HEK293 (cell line): ENCODE data around the gene TRAT1.

Experiments
- CTCF ChIA-PET: fragments of 350-600 bp; formaldehyde crosslinking; extraction: SDS; loops from one replicate; lab custom pipeline; 2021; ENCODE audit warnings: antibody characterized with exemption; lab: Yijun Ruan, JAX
- POLR2A ChIA-PET: fragments of 300-600 bp; formaldehyde crosslinking; extraction: SDS; loops from one replicate; lab custom pipeline; 2020; ENCODE audit warnings: antibody characterized with exemption, inconsistent platforms; lab: Yijun Ruan, JAX
- H3K27ac ChIP-seq: fragments of 200-500 bp; sonication (Bioruptor generic); 2 replicates; pipeline ENCODE4 v1.5.1; 2014; ENCODE audit warnings: low read depth, low read length, control low read depth, inconsistent platforms; ENCODE audit errors: extremely low read depth
- H3K36me3 ChIP-seq, 2 experiments: fragments of 200-500 bp in 1 of 2; sonication (Bioruptor generic) in 1 of 2; 1 replicate in 1 of 2; 2 replicates in 1 of 2; pipeline ENCODE4 v1.5.1; 2014 to 2017; ENCODE audit warnings: inconsistent platforms in 2 of 2, low read length in 2 of 2; ENCODE audit not compliant: control insufficient read depth in 2 of 2, insufficient read depth in 1 of 2
- H3K4me1 ChIP-seq: fragments of 200-500 bp; sonication (Bioruptor generic); 2 replicates; pipeline ENCODE4 v1.5.1; 2014; ENCODE audit warnings: mild to moderate bottlenecking, low read length, inconsistent platforms; ENCODE audit not compliant: control insufficient read depth, insufficient read depth
- H3K4me3 ChIP-seq: 2 replicates; pipeline ENCODE4 v1.5.1; 2011; ENCODE audit warnings: low read depth, mild to moderate bottlenecking, control low read depth, low read length, moderate library complexity
- H3K9me3 ChIP-seq: fragments of 200-500 bp; sonication (Bioruptor generic); 2 replicates; pipeline ENCODE4 v1.5.1; 2014; ENCODE audit warnings: low read depth, low read length, inconsistent platforms; ENCODE audit not compliant: control insufficient read depth, insufficient read depth
- KLF7 ChIP-seq: fragments of 450-650 bp; formaldehyde crosslinking; IDR thresholded peaks from 2 replicates; pipeline ENCODE4 v1.5.1; 2016; ENCODE audit warnings: missing biosample characterization, missing genetic modification characterization, borderline replicate concordance
- MYNN ChIP-seq: fragments of 450-650 bp; formaldehyde crosslinking; IDR thresholded peaks from 2 replicates; pipeline ENCODE4 v1.5.1; 2016; ENCODE audit warnings: missing biosample characterization, missing genetic modification characterization, borderline replicate concordance
- RBAK ChIP-seq: fragments of 450-650 bp; formaldehyde crosslinking; IDR thresholded peaks from 2 replicates; pipeline ENCODE4 v1.5.1; 2016; ENCODE audit warnings: missing biosample characterization, missing genetic modification characterization
- SCRT2 ChIP-seq: fragments of 450-650 bp; formaldehyde crosslinking; IDR thresholded peaks from 2 replicates; pipeline ENCODE4 v1.5.1; 2016; ENCODE audit warnings: missing biosample characterization, missing genetic modification characterization
- ZNF221 ChIP-seq: fragments of 450-650 bp; formaldehyde crosslinking; IDR thresholded peaks from 2 replicates; pipeline ENCODE4 v1.5.1; 2017; ENCODE audit warnings: missing biosample characterization, missing genetic modification characterization, borderline replicate concordance
- ZNF433 ChIP-seq: fragments of 450-650 bp; formaldehyde crosslinking; IDR thresholded peaks from 2 replicates; pipeline ENCODE4 v1.5.1; 2016; ENCODE audit warnings: missing biosample characterization, missing genetic modification characterization, low read depth
- ZNF548 ChIP-seq: fragments of 450-650 bp; formaldehyde crosslinking; IDR thresholded peaks from 2 replicates; pipeline ENCODE4 v1.5.1; 2016; ENCODE audit warnings: missing biosample characterization, missing genetic modification characterization
- ZNF701 ChIP-seq: fragments of 450-650 bp; formaldehyde crosslinking; IDR thresholded peaks from 2 replicates; pipeline ENCODE4 v1.5.1; 2016; ENCODE audit warnings: missing biosample characterization, missing genetic modification characterization
- TF ChIP-seq, protein P1 (sequence below): fragments of 450-650 bp; formaldehyde crosslinking; IDR thresholded peaks from 2 replicates; pipeline ENCODE4; 2016; ENCODE audit warnings: missing biosample characterization, missing genetic modification characterization
- TF ChIP-seq, protein P2 (sequence below): fragments of 450-650 bp; formaldehyde crosslinking; conservative IDR thresholded peaks from 2 replicates; pipeline ENCODE4 v1.5.1; 2016; ENCODE audit warnings: low read depth, missing biosample characterization, missing genetic modification characterization
- TF ChIP-seq, protein P3 (sequence below): fragments of 450-650 bp; formaldehyde crosslinking; IDR thresholded peaks from 2 replicates; pipeline ENCODE4 v1.5.1; 2016; ENCODE audit warnings: missing biosample characterization, missing genetic modification characterization
- TF ChIP-seq, protein P4 (sequence below): sonication (generic); formaldehyde crosslinking; IDR thresholded peaks from 2 replicates; pipeline ENCODE4 v1.8.1; 2022; ENCODE audit warnings: mild to moderate bottlenecking, moderate library complexity, missing genetic modification reagents
- TF ChIP-seq, protein P5 (sequence below): fragments of 450-650 bp; formaldehyde crosslinking; IDR thresholded peaks from 2 replicates; pipeline ENCODE4 v1.5.1; 2016; ENCODE audit warnings: missing biosample characterization, missing genetic modification characterization

TRAT1 gene

DNA sequence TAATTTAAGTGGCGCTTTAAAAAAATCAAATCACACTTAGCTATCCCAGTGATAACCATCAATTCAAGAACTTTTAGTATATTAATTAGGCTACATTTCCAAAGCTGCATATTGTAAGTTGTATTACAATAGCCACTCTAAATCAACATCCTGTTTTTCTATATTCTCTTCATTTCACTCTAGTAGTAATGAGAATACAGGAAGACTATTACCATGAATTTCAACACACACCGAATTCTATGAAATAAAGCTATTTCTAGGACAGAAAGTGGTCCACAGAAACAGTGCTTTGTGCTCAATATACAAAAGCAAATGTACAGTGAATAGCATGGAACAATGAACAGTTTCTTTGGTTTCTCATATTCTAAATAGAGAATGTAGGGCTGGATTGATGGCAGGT, 24.6 kb downstream of the TRAT1 start:
- no peak overlapping the region for H3K27ac ChIP-seq
- TF ChIP-seq, protein P1, sequence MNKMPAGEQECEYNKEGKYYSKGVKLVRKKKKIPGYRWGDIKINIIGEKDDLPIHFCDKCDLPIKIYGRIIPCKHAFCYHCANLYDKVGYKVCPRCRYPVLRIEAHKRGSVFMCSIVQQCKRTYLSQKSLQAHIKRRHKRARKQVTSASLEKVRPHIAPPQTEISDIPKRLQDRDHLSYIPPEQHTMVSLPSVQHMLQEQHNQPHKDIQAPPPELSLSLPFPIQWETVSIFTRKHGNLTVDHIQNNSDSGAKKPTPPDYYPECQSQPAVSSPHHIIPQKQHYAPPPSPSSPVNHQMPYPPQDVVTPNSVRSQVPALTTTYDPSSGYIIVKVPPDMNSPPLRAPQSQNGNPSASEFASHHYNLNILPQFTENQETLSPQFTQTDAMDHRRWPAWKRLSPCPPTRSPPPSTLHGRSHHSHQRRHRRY (tag by site-specific recombination): no peak
- TF ChIP-seq, protein P2, sequence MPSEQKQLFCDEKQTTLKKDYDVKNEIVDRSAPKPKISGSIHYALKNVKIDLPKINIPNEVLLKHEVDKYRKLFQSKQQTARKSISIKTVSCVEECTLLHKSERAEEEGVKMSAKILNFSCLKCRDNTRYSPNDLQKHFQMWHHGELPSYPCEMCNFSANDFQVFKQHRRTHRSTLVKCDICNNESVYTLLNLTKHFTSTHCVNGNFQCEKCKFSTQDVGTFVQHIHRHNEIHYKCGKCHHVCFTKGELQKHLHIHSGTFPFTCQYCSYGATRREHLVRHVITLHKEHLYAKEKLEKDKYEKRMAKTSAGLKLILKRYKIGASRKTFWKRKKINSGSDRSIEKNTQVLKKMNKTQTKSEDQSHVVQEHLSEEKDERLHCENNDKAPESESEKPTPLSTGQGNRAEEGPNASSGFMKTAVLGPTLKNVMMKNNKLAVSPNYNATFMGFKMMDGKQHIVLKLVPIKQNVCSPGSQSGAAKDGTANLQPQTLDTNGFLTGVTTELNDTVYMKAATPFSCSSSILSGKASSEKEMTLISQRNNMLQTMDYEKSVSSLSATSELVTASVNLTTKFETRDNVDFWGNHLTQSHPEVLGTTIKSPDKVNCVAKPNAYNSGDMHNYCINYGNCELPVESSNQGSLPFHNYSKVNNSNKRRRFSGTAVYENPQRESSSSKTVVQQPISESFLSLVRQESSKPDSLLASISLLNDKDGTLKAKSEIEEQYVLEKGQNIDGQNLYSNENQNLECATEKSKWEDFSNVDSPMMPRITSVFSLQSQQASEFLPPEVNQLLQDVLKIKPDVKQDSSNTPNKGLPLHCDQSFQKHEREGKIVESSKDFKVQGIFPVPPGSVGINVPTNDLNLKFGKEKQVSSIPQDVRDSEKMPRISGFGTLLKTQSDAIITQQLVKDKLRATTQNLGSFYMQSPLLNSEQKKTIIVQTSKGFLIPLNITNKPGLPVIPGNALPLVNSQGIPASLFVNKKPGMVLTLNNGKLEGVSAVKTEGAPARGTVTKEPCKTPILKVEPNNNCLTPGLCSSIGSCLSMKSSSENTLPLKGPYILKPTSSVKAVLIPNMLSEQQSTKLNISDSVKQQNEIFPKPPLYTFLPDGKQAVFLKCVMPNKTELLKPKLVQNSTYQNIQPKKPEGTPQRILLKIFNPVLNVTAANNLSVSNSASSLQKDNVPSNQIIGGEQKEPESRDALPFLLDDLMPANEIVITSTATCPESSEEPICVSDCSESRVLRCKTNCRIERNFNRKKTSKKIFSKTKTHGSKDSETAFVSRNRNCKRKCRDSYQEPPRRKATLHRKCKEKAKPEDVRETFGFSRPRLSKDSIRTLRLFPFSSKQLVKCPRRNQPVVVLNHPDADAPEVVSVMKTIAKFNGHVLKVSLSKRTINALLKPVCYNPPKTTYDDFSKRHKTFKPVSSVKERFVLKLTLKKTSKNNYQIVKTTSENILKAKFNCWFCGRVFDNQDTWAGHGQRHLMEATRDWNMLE (tag by site-specific recombination): no peak
- TF ChIP-seq ZNF701 (tag by site-specific recombination) (no peak), ZNF221 (tag by site-specific recombination) (no peak), MYNN (tag by site-specific recombination) (no peak), ZNF433 (tag by site-specific recombination) (no peak), SCRT2 (tag by site-specific recombination) (no peak), ZNF548 (tag by site-specific recombination) (no peak)
- TF ChIP-seq, protein P3, sequence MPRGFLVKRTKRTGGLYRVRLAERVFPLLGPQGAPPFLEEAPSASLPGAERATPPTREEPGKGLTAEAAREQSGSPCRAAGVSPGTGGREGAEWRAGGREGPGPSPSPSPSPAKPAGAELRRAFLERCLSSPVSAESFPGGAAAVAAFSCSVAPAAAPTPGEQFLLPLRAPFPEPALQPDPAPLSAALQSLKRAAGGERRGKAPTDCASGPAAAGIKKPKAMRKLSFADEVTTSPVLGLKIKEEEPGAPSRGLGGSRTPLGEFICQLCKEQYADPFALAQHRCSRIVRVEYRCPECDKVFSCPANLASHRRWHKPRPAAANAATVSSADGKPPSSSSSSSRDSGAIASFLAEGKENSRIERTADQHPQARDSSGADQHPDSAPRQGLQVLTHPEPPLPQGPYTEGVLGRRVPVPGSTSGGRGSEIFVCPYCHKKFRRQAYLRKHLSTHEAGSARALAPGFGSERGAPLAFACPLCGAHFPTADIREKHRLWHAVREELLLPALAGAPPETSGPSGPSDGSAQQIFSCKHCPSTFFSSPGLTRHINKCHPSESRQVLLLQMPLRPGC (tag by site-specific recombination): no peak
- TF ChIP-seq, all 188 proteins: peak for 0
- Histone ChIP-seq H3K4me3 (no peak overlapping the region), H3K4me1 (no peaks in the 10 kb centered on the region), H3K9me3 (no peaks in the 10 kb centered on the region), H3K36me3 (no peaks in the 10 kb centered on the region)
- CTCF ChIA-PET: no interaction called here
- POLR2A ChIA-PET: no interaction called here

DNA sequence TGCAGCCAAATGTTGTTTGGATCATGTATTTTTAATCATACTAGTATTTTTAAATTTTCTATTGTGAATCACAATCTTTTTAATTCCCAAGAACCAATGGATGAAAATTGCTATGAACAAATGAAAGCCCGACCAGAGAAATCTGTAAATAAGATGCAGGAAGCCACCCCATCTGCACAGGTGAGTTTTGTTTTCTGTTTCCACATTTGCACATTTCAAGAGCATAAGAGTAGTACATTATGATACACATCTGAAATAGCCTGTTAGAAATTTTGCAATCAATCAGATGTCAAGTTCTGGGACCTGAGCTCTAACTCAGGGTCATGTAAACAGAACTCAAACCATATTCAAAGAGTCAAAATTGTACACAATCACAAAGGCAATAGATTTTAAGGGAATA, 26.5 kb downstream of the TRAT1 start:
- ChIA-PET POLR2A (no interaction called here), CTCF (no interaction called here)
- no peaks in the 10 kb centered on the region for H3K4me1 ChIP-seq
- H3K27ac ChIP-seq: no peak overlapping the region
- TF ChIP-seq, protein P4, sequence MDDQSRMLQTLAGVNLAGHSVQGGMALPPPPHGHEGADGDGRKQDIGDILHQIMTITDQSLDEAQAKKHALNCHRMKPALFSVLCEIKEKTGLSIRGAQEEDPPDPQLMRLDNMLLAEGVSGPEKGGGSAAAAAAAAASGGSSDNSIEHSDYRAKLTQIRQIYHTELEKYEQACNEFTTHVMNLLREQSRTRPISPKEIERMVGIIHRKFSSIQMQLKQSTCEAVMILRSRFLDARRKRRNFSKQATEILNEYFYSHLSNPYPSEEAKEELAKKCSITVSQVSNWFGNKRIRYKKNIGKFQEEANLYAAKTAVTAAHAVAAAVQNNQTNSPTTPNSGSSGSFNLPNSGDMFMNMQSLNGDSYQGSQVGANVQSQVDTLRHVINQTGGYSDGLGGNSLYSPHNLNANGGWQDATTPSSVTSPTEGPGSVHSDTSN (CRISPR knock-in tag): no peak
- no peak for TF ChIP-seq RBAK (tag by site-specific recombination)
- TF ChIP-seq, protein P5, sequence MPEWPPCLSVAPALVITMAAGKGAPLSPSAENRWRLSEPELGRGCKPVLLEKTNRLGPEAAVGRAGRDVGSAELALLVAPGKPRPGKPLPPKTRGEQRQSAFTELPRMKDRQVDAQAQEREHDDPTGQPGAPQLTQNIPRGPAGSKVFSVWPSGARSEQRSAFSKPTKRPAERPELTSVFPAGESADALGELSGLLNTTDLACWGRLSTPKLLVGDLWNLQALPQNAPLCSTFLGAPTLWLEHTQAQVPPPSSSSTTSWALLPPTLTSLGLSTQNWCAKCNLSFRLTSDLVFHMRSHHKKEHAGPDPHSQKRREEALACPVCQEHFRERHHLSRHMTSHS: no peak
- no peak for TF ChIP-seq KLF7
- no peaks in the 10 kb centered on the region for H3K36me3 ChIP-seq
- no peak overlapping the region for H3K4me3 ChIP-seq
- no peaks in the 10 kb centered on the region for H3K9me3 ChIP-seq
